SHP77 (cell line): ENCODE results near the gene GDPD5.

ENCODE experiments used
- DNase-seq, 2 experiments: peaks; one replicate each; lab custom pipeline; 2025; lab: John Stamatoyannopoulos, UW

GDPD5 gene

GRCh38 chr11:75471176-75471973, 54.4 kb downstream of the GDPD5 start:
- no peak for DNase-seq

GRCh38 chr11:75470476-75471080, 55.2 kb downstream of the GDPD5 start:
- no peak for DNase-seq

DNA sequence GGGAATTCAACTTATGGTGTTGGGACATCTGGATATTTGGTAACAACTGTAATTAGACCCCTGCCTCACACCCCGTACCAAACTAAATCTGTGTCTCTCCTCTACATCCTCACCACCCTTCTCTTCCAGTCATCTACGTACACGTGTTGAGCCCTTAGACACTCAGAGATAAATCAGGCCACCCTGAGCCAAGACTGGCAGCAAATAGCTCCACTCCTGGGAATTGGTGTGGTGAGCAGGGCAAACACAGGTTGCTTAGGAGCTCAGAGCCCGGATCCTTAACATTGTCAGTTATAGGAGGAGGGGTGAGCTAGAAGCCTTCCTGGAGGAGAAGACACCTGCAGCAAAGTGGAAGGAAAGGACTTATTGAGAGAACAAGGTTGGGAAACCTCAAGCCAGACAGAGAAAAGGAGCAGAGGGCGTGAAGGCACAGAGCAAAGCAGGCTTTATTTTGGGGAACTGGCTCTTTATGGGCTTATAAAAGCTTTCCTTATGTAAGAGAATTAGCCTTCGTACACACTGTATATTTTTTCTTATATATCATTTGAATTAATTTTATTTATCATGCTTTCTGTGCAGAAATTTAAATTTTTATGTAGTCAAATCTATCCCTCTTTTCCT, 55.8 kb downstream of the GDPD5 start:
- DNase-seq: no peak

DNA sequence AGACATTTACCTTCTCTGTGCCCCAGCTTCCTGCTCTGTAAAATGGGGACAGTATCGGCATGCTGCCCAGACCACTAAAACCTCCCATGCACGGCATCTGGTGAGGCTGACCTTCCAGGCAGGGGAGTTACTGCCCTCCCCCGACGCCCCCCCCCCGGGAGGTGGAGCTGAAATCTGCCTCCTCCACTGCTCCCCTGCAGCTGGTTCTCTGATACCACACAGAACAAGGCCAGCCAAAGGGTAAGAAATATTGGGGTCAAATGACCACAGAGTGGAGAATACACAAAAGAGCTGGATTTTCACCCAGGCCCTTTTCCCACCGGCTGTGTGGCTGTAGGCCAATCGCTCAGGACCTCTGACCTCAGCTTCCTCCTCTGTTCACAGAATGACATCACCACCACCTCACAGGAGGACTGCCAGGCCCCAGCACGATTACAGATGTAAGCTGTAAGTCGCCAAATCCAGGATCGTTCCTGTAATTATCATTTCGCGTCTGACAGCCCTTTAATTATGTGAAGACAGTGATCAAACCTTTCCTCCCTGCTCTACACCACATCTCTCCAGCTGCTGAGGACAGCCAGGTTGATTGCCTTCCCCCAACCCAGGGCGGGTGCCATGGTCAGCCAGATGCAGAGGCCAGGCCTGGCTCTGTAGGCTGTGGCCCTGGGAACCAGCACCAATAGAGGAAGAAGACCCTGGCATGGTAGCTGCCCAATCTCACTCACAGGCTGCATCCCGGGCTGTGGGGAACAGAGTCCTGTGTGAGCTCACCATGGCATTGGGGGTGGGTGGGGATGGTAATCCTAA, 57.0 kb downstream of the GDPD5 start:
- DNase-seq: peak; percentile 7 to 46

DNA sequence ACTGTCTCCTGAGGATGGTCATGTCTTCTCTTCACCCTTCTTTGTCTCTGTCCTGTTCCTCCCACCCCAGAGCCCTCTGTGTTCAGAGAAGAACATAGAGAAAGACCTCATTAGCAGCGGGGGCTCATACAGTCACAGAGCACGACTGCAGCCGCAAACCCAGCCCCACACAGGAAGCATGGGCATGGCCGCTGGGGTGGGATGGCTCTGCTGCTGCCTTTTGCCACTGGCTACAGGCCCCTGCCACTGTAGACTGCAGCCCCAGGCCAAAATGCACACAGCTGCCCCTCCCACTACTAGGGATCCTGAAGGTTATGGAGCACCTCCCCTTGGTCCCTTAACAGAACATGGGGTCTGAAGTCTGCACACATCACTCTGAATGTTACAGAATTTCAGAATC, 57.9 kb downstream of the GDPD5 start:
- no peak for DNase-seq

DNA sequence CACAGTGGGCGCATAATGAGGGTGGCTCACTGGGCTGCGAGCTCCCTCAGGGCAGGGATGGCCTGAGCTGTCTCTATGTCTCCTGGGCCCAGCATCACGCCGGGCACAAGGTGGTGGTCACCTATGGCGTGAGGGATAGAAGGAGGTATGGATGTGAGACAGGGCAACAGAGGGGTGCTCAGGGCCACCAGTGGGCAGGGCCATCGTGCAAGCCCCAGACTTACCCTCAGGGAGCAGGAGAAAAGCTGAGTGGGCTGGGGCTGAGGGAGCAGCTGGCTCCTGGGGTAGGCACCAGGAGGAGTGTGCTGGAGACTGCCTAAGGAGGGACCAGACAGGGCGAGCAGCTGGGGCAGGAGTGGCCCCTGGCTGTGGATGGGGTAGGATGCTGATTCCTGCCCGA, 58.4 kb downstream of the GDPD5 start:
- no peak for DNase-seq

- DNase-seq: no peak
Observed at GRCh38 chr11:75465701-75466531, 59.8 kb downstream of the GDPD5 start.

GRCh38 chr11:75463106-75463774, 62.5 kb downstream of the GDPD5 start:
- DNase-seq: no peak

- no peak for DNase-seq
Observed at GRCh38 chr11:75462117-75462653, 63.6 kb downstream of the GDPD5 start.

GRCh38 chr11:75461151-75461550, 64.6 kb downstream of the GDPD5 start:
- DNase-seq: no peak

DNA sequence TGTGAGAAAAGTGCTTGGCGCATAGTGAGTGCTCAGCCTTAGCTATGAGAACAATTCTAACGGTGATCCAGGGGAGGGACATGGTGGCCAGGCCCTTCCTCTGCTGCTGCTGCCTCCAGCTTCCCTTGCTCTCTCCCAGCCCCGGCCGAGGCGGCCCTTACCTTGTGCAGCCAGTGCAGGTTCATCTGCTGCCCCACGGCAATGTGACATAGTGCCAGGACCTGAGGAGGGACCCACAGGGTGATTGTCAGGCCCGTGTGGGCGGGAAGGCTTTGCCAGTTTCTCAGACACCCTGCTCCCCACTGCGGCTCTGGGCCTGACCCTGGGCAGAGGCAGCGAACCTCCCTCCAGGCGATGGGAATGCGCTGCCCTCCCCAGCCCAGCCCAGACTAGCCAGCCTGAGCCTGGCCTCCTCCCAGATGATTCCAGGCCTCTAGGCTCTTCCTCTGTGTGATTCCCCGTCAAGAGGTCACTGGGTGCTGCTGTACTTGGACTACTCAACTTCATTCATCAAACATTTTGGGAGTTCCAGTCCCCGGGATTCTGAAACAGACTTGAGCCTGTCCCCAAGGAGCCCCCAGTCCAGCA, 69.1 kb downstream of the GDPD5 start:
- no peak for DNase-seq

- DNase-seq: no peak
Observed at GRCh38 chr11:75454987-75455386, 70.8 kb downstream of the GDPD5 start.

GRCh38 chr11:75453916-75454655, 71.7 kb downstream of the GDPD5 start:
- no peak for DNase-seq

- peak in 1 of 2 experiments; percentile 29 for DNase-seq
Observed at GRCh38 chr11:75450826-75451821, 74.6 kb downstream of the GDPD5 start.

DNA sequence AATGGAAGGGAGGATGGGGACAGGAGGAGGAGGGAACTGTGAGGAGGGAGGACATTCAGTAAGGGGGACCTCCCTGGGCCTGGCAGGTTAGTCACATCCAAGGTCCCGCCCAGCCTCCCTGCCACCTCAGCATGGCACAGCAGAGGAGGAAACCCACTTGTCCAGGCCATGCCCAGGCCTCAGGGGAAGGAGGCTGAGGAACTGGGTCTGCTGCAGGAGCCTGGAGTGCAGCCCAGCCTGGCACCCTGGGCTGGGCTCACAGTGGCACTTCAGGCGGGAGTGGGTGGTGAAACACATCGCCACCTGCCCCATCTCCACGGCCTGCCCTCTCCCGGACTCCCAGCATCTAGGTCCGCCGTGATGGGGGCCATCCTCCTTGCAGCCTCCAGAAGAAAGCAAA, 75.5 kb downstream of the GDPD5 start:
- DNase-seq: no peak

GRCh38 chr11:75449776-75450175, 76.0 kb downstream of the GDPD5 start:
- no peak for DNase-seq

- DNase-seq: no peak
Observed at GRCh38 chr11:75449271-75449670, 76.5 kb downstream of the GDPD5 start.

GRCh38 chr11:75447415-75447814, 78.3 kb downstream of the GDPD5 start:
- no peak for DNase-seq
